Stomach (tissue), 4 donors: ENCODE results near the gene KRTAP4-3.

ENCODE experiments used
- EP300 ChIP-seq: sonication (generic); formaldehyde crosslinking; IDR thresholded peaks from one replicate; pipeline ENCODE4 v1.6.1; 2017; ENCODE audit warnings: antibody characterized with exemption
- POLR2AphosphoS5 ChIP-seq, 3 donors: sonication (generic); formaldehyde crosslinking; IDR thresholded peaks; one replicate each; pipeline ENCODE4 v1.6.1; 2016; ENCODE audit warnings: antibody characterized with exemption in 3 of 3
- TF ChIP-seq, protein P1 (sequence below), 7 experiments: fragments of 450-650 bp in 4 of 7; fragments of 200-600 bp in 3 of 7; sonication (generic) in 3 of 7; IDR thresholded peaks; one replicate each; pipeline ENCODE4 v1.5.1; 2016 to 2019; ENCODE audit warnings: antibody characterized with exemption in 7 of 7, control low read depth in 2 of 7, mild to moderate bottlenecking in 1 of 7

- TF ChIP-seq, protein P1, sequence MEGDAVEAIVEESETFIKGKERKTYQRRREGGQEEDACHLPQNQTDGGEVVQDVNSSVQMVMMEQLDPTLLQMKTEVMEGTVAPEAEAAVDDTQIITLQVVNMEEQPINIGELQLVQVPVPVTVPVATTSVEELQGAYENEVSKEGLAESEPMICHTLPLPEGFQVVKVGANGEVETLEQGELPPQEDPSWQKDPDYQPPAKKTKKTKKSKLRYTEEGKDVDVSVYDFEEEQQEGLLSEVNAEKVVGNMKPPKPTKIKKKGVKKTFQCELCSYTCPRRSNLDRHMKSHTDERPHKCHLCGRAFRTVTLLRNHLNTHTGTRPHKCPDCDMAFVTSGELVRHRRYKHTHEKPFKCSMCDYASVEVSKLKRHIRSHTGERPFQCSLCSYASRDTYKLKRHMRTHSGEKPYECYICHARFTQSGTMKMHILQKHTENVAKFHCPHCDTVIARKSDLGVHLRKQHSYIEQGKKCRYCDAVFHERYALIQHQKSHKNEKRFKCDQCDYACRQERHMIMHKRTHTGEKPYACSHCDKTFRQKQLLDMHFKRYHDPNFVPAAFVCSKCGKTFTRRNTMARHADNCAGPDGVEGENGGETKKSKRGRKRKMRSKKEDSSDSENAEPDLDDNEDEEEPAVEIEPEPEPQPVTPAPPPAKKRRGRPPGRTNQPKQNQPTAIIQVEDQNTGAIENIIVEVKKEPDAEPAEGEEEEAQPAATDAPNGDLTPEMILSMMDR (IDR thresholded peaks at IDR 0.05): no peak
- no peak for TF ChIP-seq EP300
- no peak for TF ChIP-seq POLR2AphosphoS5 (IDR thresholded peaks at IDR 0.05)
These were observed 8.8 kb upstream of the KRTAP4-3 start for GRCh38 chr17:41176744-41177387.
